GM23248 (cell line): ENCODE results near the gene CCDC150. TPM values are rescaled to one million over a fixed set of nuclear protein-coding genes. Genes with fewer than 3 reads are reported as not detected.

ENCODE experiments used
- DNase-seq: peaks from one replicate; pipeline ENCODE4 v3.0.0-alpha.2; 2015
- H2AFZ ChIP-seq: fragments of 200-600 bp; sonication (generic); 2 replicates; pipeline ENCODE4 v1.6.1; 2016; ENCODE audit warnings: antibody characterized with exemption
- H3F3A ChIP-seq: fragments of 200-600 bp; sonication (generic); 2 replicates; pipeline ENCODE4 v1.6.1; 2016; ENCODE audit warnings: mild to moderate bottlenecking, antibody characterized with exemption, mixed run types; ENCODE audit not compliant: insufficient read depth
- H3K27ac ChIP-seq: fragments of 200-600 bp; sonication (generic); 2 replicates; pipeline ENCODE4 v1.5.1; 2016; ENCODE audit warnings: mild to moderate bottlenecking
- H3K27me3 ChIP-seq: fragments of 200-600 bp; sonication (generic); replicated peaks from 2 replicates; pipeline ENCODE4 v1.6.1; 2016; ENCODE audit warnings: mild to moderate bottlenecking; ENCODE audit not compliant: insufficient read depth
- H3K36me3 ChIP-seq: fragments of 200-600 bp; sonication (generic); 2 replicates; pipeline ENCODE4 v1.6.1; 2016; ENCODE audit warnings: low read depth, mild to moderate bottlenecking
- H3K4me1 ChIP-seq: fragments of 200-600 bp; sonication (generic); 2 replicates; pipeline ENCODE4 v1.6.1; 2016; ENCODE audit warnings: mild to moderate bottlenecking; ENCODE audit not compliant: insufficient read depth
- H3K4me2 ChIP-seq: fragments of 200-600 bp; sonication (generic); one replicate; pipeline ENCODE4 v1.6.1; 2016; ENCODE audit warnings: mild to moderate bottlenecking; ENCODE audit not compliant: unreplicated experiment
- H3K4me3 ChIP-seq: fragments of 200-600 bp; sonication (generic); 2 replicates; pipeline ENCODE4 v1.5.1; 2016; ENCODE audit warnings: mild to moderate bottlenecking
- H3K79me2 ChIP-seq: fragments of 200-600 bp; sonication (generic); 2 replicates; pipeline ENCODE4 v1.6.1; 2016; ENCODE audit warnings: mild to moderate bottlenecking; ENCODE audit not compliant: insufficient read depth
- H3K9ac ChIP-seq: fragments of 200-600 bp; sonication (generic); 2 replicates; pipeline ENCODE4 v1.6.1; 2016; ENCODE audit warnings: mild to moderate bottlenecking
- H3K9me2 ChIP-seq: fragments of 200-600 bp; sonication (generic); 2 replicates; pipeline ENCODE4 v1.6.1; 2016; ENCODE audit warnings: mixed run types, mild to moderate bottlenecking, moderate library complexity; ENCODE audit not compliant: insufficient read depth
- H3K9me3 ChIP-seq: fragments of 200-600 bp; sonication (generic); one replicate; pipeline ENCODE4 v1.6.1; 2017; ENCODE audit warnings: low read depth
- H4K20me1 ChIP-seq: fragments of 200-600 bp; sonication (generic); 2 replicates; pipeline ENCODE4 v1.6.0; 2016; ENCODE audit not compliant: insufficient read depth
- EZH2 ChIP-seq: fragments of 200-600 bp; sonication (generic); IDR thresholded peaks from 2 replicates; pipeline ENCODE4 v1.6.1; 2018; ENCODE audit warnings: antibody characterized with exemption, mild to moderate bottlenecking; ENCODE audit not compliant: insufficient read depth, poor library complexity, severe bottlenecking
- EZH2phosphoT487 ChIP-seq: fragments of 200-600 bp; sonication (generic); IDR thresholded peaks from 2 replicates; pipeline ENCODE4 v1.6.1; 2018; ENCODE audit warnings: antibody characterized with exemption, moderate library complexity, mild to moderate bottlenecking, low read depth; ENCODE audit not compliant: insufficient read depth
- WGBS, 2 experiments: methylation state at CpG; one replicate each; pipeline ENCODE4 v1.1.6; 2015 to 2017; ENCODE audit warnings: low lambda C conversion rate in 2 of 2, low coverage in 1 of 2; ENCODE audit errors: missing lambda C conversion rate in 2 of 2; 5-methylcytosine and 5-hydroxymethylcytosine counted together
- in situ Hi-C: fragments of 300-500 bp; cut with MboI; formaldehyde crosslinking; loops from 2 replicates; pipeline ENCODE4 v1.15.0; 2020
- polyA plus RNA-seq: library from polyadenylated mRNA; unstranded; fragments of >200 nt; fragmentation: Nextera tagmentation; extraction: Ambion mirVana; gene quantifications from 2 replicates; pipeline ENCODE4 v1.2.1, GENCODE V29; 2016
- total RNA-seq: library from RNA; depleted of rRNA; stranded (reverse); fragments of >200 nt; shearing (Covaris generic); gene quantifications from 2 replicates; pipeline ENCODE4 v1.2.3, GENCODE V29; 2014

The CCDC150 gene
- total and polyA plus RNA-seq, 2 experiments from 2014 or later, result 0.65 to 2.1 TPM

DNA sequence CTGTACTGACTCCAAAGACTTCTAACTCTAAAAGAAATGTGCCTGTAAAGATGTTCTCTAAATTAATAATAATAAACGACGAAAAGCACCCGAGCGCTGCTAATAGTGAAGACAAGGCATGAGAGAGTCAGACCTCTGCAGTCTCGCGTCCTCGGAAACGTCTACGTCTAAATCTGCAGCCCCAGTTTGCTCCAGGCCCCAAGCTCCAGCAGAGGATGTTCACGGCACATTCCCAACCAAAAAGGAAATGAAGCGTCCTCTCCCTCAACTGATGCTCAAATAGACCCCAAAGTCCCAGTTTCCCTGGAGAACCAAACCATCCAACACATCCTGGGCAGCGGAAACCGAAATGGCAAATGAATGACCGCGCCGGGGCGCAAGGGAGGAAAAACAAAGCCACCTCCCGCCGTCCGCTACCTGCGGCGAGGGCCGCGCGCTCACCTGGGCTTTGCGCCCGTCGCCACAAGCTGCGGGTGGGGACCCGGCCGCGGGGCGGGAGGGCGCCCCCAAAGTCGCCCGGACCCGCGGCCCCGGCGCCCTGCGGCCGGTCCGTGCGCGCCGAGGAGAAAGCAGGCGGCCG is 47.1 kb upstream of the CCDC150 start:
- peaks cover 7% of the 10 kb centered on the region; the same call in 1 of the 2 replicates for H3F3A ChIP-seq
- peak overlapping the region; percentile 84 for H3K4me3 ChIP-seq
- H3K79me2 ChIP-seq, result peaks cover 42% of the 10 kb centered on the region
- DNase-seq, result peak; percentile 76
- H3K4me2 ChIP-seq, result peak overlapping the region; percentile 85
- no peaks in the 10 kb centered on the region for H3K36me3 ChIP-seq
- no peak for TF ChIP-seq EZH2
- TF ChIP-seq EZH2phosphoT487, result no peak
- 0 out of 2 replicates have a peak, but pooled peaks cover 7% of the 10 kb centered on the region for H3K4me1 ChIP-seq
- no peaks in the 10 kb centered on the region for H3K27me3 ChIP-seq
- no peaks in the 10 kb centered on the region for H3K9me2 ChIP-seq
- in situ Hi-C loops, result no loop called here
- 1 to 2% methylated on average over 20 to 38 of the region's 48 CpGs for WGBS, 2 experiments
- peak overlapping the region; percentile 78 for H3K27ac ChIP-seq
- H3K9ac ChIP-seq, result peak overlapping the region; percentile 87
- peak overlapping the region; percentile 87 for H2AFZ ChIP-seq
- no peaks in the 10 kb centered on the region for H3K9me3 ChIP-seq
- H4K20me1 ChIP-seq, result no peaks in the 10 kb centered on the region

DNA sequence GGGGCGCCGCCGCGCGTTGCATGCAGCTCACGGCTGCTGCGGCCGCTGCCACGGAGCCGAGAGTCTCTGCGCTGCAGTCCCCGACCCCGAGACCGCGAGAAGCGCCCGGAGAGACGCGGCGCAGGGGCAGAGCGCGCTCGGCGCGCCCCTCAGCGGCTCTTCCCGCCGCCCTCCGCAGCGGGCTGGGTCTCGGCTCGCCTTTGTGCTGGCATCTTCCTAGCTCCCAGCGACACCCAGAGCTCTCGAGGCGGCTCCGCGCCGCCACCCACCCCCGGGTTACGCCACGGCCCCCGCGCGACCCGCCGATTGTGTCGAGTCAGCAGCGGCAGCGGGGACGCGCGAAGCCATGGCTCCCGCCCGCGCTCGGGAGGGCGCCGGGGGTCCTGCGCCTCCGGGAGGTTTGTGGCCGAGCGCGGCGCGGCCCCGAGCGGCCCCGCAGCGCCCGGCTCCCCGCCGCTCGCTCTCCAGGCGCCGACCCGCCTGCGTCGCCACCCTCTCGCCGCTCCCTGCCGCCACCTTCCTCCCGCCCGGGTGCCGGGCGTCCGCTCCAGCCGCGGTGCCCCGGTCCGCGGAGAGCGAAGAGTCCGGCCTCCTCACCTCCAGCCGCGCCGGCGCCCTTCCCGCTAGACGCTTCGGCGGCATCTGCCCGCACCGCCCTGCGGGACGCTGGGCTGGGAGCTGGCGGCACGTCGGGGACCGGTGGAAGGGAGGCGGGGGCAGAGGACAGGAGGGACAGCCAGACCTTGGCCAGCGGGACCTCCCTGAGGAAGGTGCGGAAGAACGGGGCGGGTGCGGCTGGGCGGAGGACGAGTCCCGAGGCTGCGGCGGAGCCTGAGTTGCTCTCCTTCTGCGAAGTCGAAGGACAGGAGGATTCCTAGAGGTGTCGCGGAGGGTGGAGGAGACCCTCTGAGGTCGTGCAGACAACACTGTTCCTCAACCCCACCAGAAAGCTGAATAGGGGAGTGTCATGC is 46.3 kb upstream of the CCDC150 start, which contains the start of gene HECW2:
Gene HECW2, minus strand, starts transcription at position 644 of the 971 bp plus-strand sequence.
- no peak for TF ChIP-seq EZH2
- Histone ChIP-seq H3K9me2 (no peaks in the 10 kb centered on the region), H3K4me1 (0 out of 2 replicates have a peak, but pooled peaks cover 7% of the 10 kb centered on the region), H3K4me2 (peak within 1 kb of the TSS; percentile 85), H3K79me2 (peaks cover 37% of the 10 kb centered on the region), H3F3A (peaks cover 7% of the 10 kb centered on the region; the same call in 1 of the 2 replicates), H3K4me3 (peak within 1 kb of the TSS; percentile 84), H3K9me3 (no peaks in the 10 kb centered on the region), H3K36me3 (no peaks in the 10 kb centered on the region), H3K27me3 (no peaks in the 10 kb centered on the region), H4K20me1 (no peaks in the 10 kb centered on the region), H2AFZ (peak within 1 kb of the TSS; percentile 87), H3K27ac (peak within 1 kb of the TSS; percentile 78), H3K9ac (peak within 1 kb of the TSS; percentile 87)
- peak; percentile 82 for DNase-seq
- WGBS, 2 experiments, result 1% methylated on average over 83 to 86 of the region's 125 CpGs
- in situ Hi-C loops, result no loop called here

DNA sequence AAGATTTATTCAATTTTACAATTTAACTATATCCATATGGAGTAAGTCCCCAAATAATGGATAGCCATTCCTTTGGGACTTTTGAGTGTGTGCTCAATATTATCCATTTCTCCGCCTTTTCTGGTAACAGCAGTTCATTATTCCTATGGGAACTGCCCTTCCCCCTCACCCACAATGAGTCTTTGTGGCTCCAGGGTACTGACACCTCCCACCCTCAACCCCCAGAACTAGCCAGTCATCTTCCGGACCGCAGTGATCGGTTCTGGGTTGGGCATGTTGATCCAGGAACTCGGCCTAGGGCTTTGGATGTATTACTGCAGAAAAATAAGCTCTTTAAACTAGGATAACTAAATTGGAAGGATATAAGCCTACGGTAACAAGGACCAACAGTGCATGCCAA is 45.4 kb upstream of the CCDC150 start:
- no peak for DNase-seq
- Histone ChIP-seq H3F3A (peaks cover 14% of the 10 kb centered on the region; the same call in 1 of the 2 replicates), H3K4me1 (0 out of 2 replicates have a peak, but pooled peaks cover 7% of the 10 kb centered on the region), H3K27me3 (no peaks in the 10 kb centered on the region), H2AFZ (no peak overlapping the region), H4K20me1 (no peaks in the 10 kb centered on the region), H3K9ac (no peak overlapping the region), H3K4me3 (no peak overlapping the region), H3K79me2 (peaks cover 28% of the 10 kb centered on the region), H3K9me3 (no peaks in the 10 kb centered on the region), H3K9me2 (no peaks in the 10 kb centered on the region), H3K36me3 (no peaks in the 10 kb centered on the region), H3K27ac (no peak overlapping the region), H3K4me2 (no peak overlapping the region)
- 93 to 99% methylated on average over 6 of the region's 6 CpGs for WGBS, 2 experiments
- TF ChIP-seq EZH2 (no peak), EZH2phosphoT487 (no peak)
- in situ Hi-C loops, result no loop called here

DNA sequence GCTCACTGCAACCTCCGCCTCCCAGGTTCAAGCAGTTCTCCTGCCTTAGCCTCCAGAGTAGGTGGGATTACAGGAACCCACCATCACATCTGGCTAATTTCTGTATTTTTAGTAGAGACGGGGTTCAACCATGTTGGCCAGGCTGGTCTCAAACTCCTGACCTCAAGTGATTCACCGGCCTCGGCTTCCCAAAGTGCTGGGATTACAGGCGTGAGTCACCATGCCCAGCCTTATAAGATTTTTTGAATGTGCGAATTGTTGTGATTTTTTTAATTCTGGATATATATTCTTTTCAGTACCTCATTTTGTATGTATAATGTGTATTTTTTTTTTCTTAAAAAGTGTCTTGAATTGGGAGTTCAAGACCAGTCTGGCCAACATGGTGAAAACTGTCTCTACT is 42.0 kb upstream of the CCDC150 start:
- in situ Hi-C loops, result no loop called here
- H3K36me3 ChIP-seq, result no peaks in the 10 kb centered on the region
- no peak overlapping the region for H3K27ac ChIP-seq
- H4K20me1 ChIP-seq, result no peaks in the 10 kb centered on the region
- H3K27me3 ChIP-seq, result no peaks in the 10 kb centered on the region
- no peak overlapping the region for H3K4me3 ChIP-seq
- peaks cover 17% of the 10 kb centered on the region for H3K4me1 ChIP-seq
- WGBS, 2 experiments, result 71 to 73% methylated on average over 6 of the region's 6 CpGs
- no peaks in the 10 kb centered on the region for H3K9me3 ChIP-seq
- DNase-seq, result peak; percentile 46
- peaks cover 25% of the 10 kb centered on the region for H3F3A ChIP-seq
- no peak overlapping the region for H2AFZ ChIP-seq
- H3K9ac ChIP-seq, result no peak overlapping the region
- no peak for TF ChIP-seq EZH2phosphoT487
- TF ChIP-seq EZH2, result no peak
- no peaks in the 10 kb centered on the region for H3K9me2 ChIP-seq
- H3K4me2 ChIP-seq, result no peak overlapping the region
- H3K79me2 ChIP-seq, result no peaks in the 10 kb centered on the region
